Astrocyte of the cerebellum (primary cell): Measurements from ENCODE around the gene UPF3A.
"Not testable (repeated sequence)": the region's sequence is repeated elsewhere in the genome, so short reads cannot be mapped to it uniquely, and the experiment has no call there.

Source experiments
- DNase-seq: peaks from one replicate; pipeline ENCODE4 v3.0.0-alpha.2; 2011; ENCODE audit warnings: low read depth
- H3K4me3 ChIP-seq: 2 replicates; pipeline ENCODE4 v1.5.1; 2011; ENCODE audit warnings: mild to moderate bottlenecking, low read depth, low read length, moderate library complexity
- CTCF ChIP-seq: IDR thresholded peaks from 2 replicates; pipeline ENCODE4 v1.5.1; 2012; ENCODE audit warnings: low read length, low read depth, moderate library complexity, mild to moderate bottlenecking; ENCODE audit errors: missing control alignments
- in situ Hi-C: cut with HindIII; loops from 2 replicates; pipeline ENCODE4 v1.10.0; 2017; ENCODE audit warnings: low sequenced_read_pairs

Gene UPF3A

GRCh38 chr13:114328595-114328994 lies 47.2 kb downstream of the UPF3A start:
- TF ChIP-seq CTCF, result no peak
- in situ Hi-C loops, result no loop called here
- no peak for DNase-seq
- H3K4me3 ChIP-seq, result no peak overlapping the region

GRCh38 chr13:114330086-114330485 lies 48.7 kb downstream of the UPF3A start:
- in situ Hi-C loops, result no loop called here
- DNase-seq, result no peak
- H3K4me3 ChIP-seq, result no peak overlapping the region
- TF ChIP-seq CTCF, result no peak

- H3K4me3 ChIP-seq, in situ Hi-C loops, DNase-seq: not testable (repeated sequence)
Observed at GRCh38 chr13:114333881-114334280, 52.5 kb downstream of the UPF3A start.

GRCh38 chr13:114334305-114335053 lies 53.1 kb downstream of the UPF3A start:
- DNase-seq, result no peak
- no peak overlapping the region for H3K4me3 ChIP-seq
- no peak for TF ChIP-seq CTCF
- in situ Hi-C loops, result no loop called here

- in situ Hi-C loops, DNase-seq, H3K4me3 ChIP-seq: not testable (repeated sequence)
Observed at GRCh38 chr13:114336457-114336856, 55.1 kb downstream of the UPF3A start.

- no peak for DNase-seq
- in situ Hi-C loops, result no loop called here
- TF ChIP-seq CTCF, result no peak
- H3K4me3 ChIP-seq, result no peak overlapping the region
Observed at GRCh38 chr13:114338959-114339358, 57.6 kb downstream of the UPF3A start.

- TF ChIP-seq CTCF, result peak; percentile 75
- no peak overlapping the region for H3K4me3 ChIP-seq
- DNase-seq, result peak; percentile 5
- in situ Hi-C loops, result no loop called here
Observed at GRCh38 chr13:114339857-114340534, 58.6 kb downstream of the UPF3A start.
